ENCODE results near the gene CCDC194.

- TF ChIP-seq CTCF (conservative IDR thresholded peaks at IDR 0.05 in 1 of 2, IDR thresholded peaks at IDR 0.05 in 1 of 2; ENCODE audit: extremely low read depth in 1 of 2, insufficient read depth in 1 of 2, low read depth in 1 of 2, low read length in 2 of 2) = peak; percentile 54 to 76
- no peak for TF ChIP-seq EZH2 (IDR thresholded peaks at IDR 0.05; ENCODE audit: borderline replicate concordance, low read length)
Observed at GRCh38 chr19:17390665-17391370, 3.2 kb downstream of the CCDC194 start.
